Heart left ventricle (tissue), 13 donors: Measurements from ENCODE around the gene PTPRD.

Experiments
- POLR2A ChIP-seq, 2 donors: fragments of 450-650 bp; IDR thresholded peaks; one replicate each; pipeline ENCODE4 v1.6.1; 2017; ENCODE audit warnings: antibody characterized with exemption in 2 of 2, mild to moderate bottlenecking in 2 of 2, moderate library complexity in 2 of 2
- TF ChIP-seq, protein P1 (sequence below), 12 donors: fragments of 200-600 bp; sonication (generic) in 4 of 12; IDR thresholded peaks; one replicate each; pipeline versions ENCODE4 v1.5.0 to v1.8.0; 2018 to 2022; ENCODE audit warnings: antibody characterized with exemption in 12 of 12, mild to moderate bottlenecking in 5 of 12
- donor health status: ischemic (EF 13 %, LVEDD 7.1; RV severe dilation, severe dysfunction).
- donor health status: DM: no; HTN: yes; CAD: no.
- donor health status: DM: no; HTN: no; CAD: no.
- donor health status: ischemic (EF 25% LVEDD 6.9; RV normal size, moderate dysfunction).
- donor health status: ischemic (EF 25% LVEDD 5.7; RV mildly dilated, moderate dysfunction).
- donor health status: ischemic (EF 35%, LVEDD 5.7; RV mildly dilated, moderate dysfunction).
- donor health status: nonischemic (EF 11% LVEDD 7.7; RV severe dilation, severe dysfunction).
- donor health status: DM: yes; HTN: yes; CAD: no.
- donor health status: PGD.
- donor health status: ischemic (EF 29% LVEDD 5.4; RV normal size, mild dysfunction).
- donor health status: nonischemic (EF 23%, LVEDD 6.1; RV moderate dilation, normal function).

DNA sequence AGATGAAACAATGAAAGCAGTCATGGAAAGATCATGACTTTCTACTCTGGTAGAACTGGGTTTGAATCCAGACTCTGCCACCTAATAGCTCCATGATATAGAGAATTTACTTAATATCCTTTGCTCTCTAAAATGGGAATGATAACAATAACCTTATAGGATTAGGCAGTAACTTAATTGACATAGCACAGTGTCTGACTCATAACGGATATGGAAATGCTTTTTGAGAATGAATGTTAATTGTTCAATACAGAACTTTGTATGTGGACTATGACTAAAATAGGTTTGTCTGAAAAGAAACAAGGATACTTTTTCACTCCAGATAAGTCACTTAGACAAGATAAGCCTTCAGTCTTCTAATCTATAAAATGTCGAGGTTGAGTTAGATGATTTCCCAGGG, 330.7 kb downstream of the PTPRD start:
- TF ChIP-seq, protein P1, sequence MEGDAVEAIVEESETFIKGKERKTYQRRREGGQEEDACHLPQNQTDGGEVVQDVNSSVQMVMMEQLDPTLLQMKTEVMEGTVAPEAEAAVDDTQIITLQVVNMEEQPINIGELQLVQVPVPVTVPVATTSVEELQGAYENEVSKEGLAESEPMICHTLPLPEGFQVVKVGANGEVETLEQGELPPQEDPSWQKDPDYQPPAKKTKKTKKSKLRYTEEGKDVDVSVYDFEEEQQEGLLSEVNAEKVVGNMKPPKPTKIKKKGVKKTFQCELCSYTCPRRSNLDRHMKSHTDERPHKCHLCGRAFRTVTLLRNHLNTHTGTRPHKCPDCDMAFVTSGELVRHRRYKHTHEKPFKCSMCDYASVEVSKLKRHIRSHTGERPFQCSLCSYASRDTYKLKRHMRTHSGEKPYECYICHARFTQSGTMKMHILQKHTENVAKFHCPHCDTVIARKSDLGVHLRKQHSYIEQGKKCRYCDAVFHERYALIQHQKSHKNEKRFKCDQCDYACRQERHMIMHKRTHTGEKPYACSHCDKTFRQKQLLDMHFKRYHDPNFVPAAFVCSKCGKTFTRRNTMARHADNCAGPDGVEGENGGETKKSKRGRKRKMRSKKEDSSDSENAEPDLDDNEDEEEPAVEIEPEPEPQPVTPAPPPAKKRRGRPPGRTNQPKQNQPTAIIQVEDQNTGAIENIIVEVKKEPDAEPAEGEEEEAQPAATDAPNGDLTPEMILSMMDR (IDR thresholded peaks at IDR 0.05) = no peak
- TF ChIP-seq POLR2A (IDR thresholded peaks at IDR 0.05) = no peak
